CD4-positive, alpha-beta T cell treated with Interleukin-15 for 1 hour (primary cell): ENCODE measurements around the gene BTG4.

Source experiments
- DNase-seq: peaks from one replicate; pipeline ENCODE4 v3.0.0-alpha.2; 2020

BTG4 gene

GRCh38 chr11:111535281-111535680, 23.1 kb upstream of the BTG4 start:
- DNase-seq, result no peak

GRCh38 chr11:111532365-111532709, 20.2 kb upstream of the BTG4 start:
- no peak for DNase-seq

GRCh38 chr11:111531687-111532364, 19.6 kb upstream of the BTG4 start:
- peak; percentile 47 for DNase-seq

GRCh38 chr11:111531136-111531535, 18.9 kb upstream of the BTG4 start:
- no peak for DNase-seq

GRCh38 chr11:111530091-111530490, 17.9 kb upstream of the BTG4 start:
- no peak for DNase-seq

GRCh38 chr11:111528557-111528956, 16.4 kb upstream of the BTG4 start:
- no peak for DNase-seq

GRCh38 chr11:111527279-111527678, 15.1 kb upstream of the BTG4 start:
- DNase-seq, result no peak

GRCh38 chr11:111526501-111526900, 14.3 kb upstream of the BTG4 start:
- DNase-seq, result no peak

- DNase-seq, result no peak
Observed at GRCh38 chr11:111525456-111525855, 13.3 kb upstream of the BTG4 start.

GRCh38 chr11:111524056-111524455, 11.9 kb upstream of the BTG4 start:
- DNase-seq, result no peak

GRCh38 chr11:111523343-111523742, 11.2 kb upstream of the BTG4 start:
- no peak for DNase-seq

GRCh38 chr11:111522426-111522825, 10.2 kb upstream of the BTG4 start:
- no peak for DNase-seq

GRCh38 chr11:111521135-111521534, 8.9 kb upstream of the BTG4 start:
- no peak for DNase-seq

GRCh38 chr11:111520560-111520959, 8.4 kb upstream of the BTG4 start:
- DNase-seq, result no peak

GRCh38 chr11:111518668-111519067, 6.5 kb upstream of the BTG4 start:
- DNase-seq, result no peak

GRCh38 chr11:111515591-111515990, 3.4 kb upstream of the BTG4 start:
- no peak for DNase-seq

- DNase-seq, result no peak
Observed at GRCh38 chr11:111514216-111515031, 2.2 kb upstream of the BTG4 start, which contains the start of gene HOATZ. HOATZ (plus strand) TSS chr11:111514778; CDS start chr11:111514785, 7 bp downstream.

- DNase-seq, result no peak
Observed at GRCh38 chr11:111513240-111513605, 1.0 kb upstream of the BTG4 start.

GRCh38 chr11:111510311-111510710, 1.9 kb downstream of the BTG4 start:
- no peak for DNase-seq

- no peak for DNase-seq
Observed at GRCh38 chr11:111502611-111503010, 9.6 kb downstream of the BTG4 start.

- DNase-seq, result no peak
Observed at GRCh38 chr11:111500481-111500880, 11.7 kb downstream of the BTG4 start.

GRCh38 chr11:111499483-111499882, 12.7 kb downstream of the BTG4 start:
- no peak for DNase-seq

- DNase-seq, result no peak
Observed at GRCh38 chr11:111494040-111494439, 18.1 kb downstream of the BTG4 start.

- no peak for DNase-seq
Observed at GRCh38 chr11:111490496-111490895, 21.7 kb downstream of the BTG4 start.

- DNase-seq, result no peak
Observed at GRCh38 chr11:111483431-111483830, 28.8 kb downstream of the BTG4 start.
